PC-3 (cell line): Measurements from ENCODE around the gene DISP3.

Source experiments
- CTCF ChIP-seq: fragments of 300-600 bp; sonication (generic); conservative IDR thresholded peaks from 2 replicates; pipeline ENCODE4 v1.5.1; 2017; ENCODE audit warnings: antibody characterized with exemption, low read depth, mild to moderate bottlenecking, low read length
- EZH2 ChIP-seq: fragments of 300-600 bp; sonication (generic); IDR thresholded peaks from one replicate; pipeline ENCODE4 v1.6.1; 2017; ENCODE audit warnings: antibody characterized with exemption, mild to moderate bottlenecking, low read length; ENCODE audit not compliant: unreplicated experiment

- no peak for TF ChIP-seq CTCF
- no peak for TF ChIP-seq EZH2
Measured at GRCh38 chr1:11432526-11432925, 46.4 kb upstream of the DISP3 start.
